ENCODE results near the gene ANP32B. TPM values are rescaled to one million over a fixed set of nuclear protein-coding genes. Genes with fewer than 3 reads are reported as not detected.

The ANP32B gene
- total RNA-seq, 1 experiment from 2014 or later, result 13.6 TPM

Small RNA genes within 50 kb of the gene (small RNA-seq; reads per million reads assigned to genes)
- 0 reads per million in 2 experiments for gene RNU6-918P

Other genes with a start within 250 kb of the ANP32B start
- 0.11 and 0.79 TPM in 2 replicates for gene FOXE1, start 130.1 kb upstream of the ANP32B start, total RNA-seq (2014; rRNA removed; shearing (Covaris generic))
- gene TRMO, start 60.8 kb upstream of the ANP32B start, total RNA-seq (2014; rRNA removed; shearing (Covaris generic)), result 28.6 and 32.6 TPM in 2 replicates
- not detected in 2 replicates for gene HEMGN, start 45.2 kb upstream of the ANP32B start, total RNA-seq (2014; rRNA removed; shearing (Covaris generic))
- 146 and 180 TPM in 2 replicates for gene NANS, start 73.4 kb downstream of the ANP32B start, total RNA-seq (2014; rRNA removed; shearing (Covaris generic))
- 3.8 and 4.1 TPM in 2 replicates for gene TRIM14, start 135.9 kb downstream of the ANP32B start, total RNA-seq (2014; rRNA removed; shearing (Covaris generic))
- gene CORO2A, start 209.3 kb downstream of the ANP32B start, total RNA-seq (2014; rRNA removed; shearing (Covaris generic)), result 0.96 and 1.6 TPM in 2 replicates